Endometrial microvascular endothelial cells (primary cell): Measurements from ENCODE around the gene GPSM3. TPM values are rescaled to one million over a fixed set of nuclear protein-coding genes. Genes with fewer than 3 reads are reported as not detected.

Source experiments
- in situ Hi-C: cut with HindIII; loops from 2 replicates; pipeline ENCODE4 v1.10.0; 2017; ENCODE audit warnings: low sequenced_read_pairs, low pct_unique_long_range_greater_than_20kb; ENCODE audit errors: inconsistent ontology term
- total RNA-seq: library from RNA; depleted of rRNA; stranded (reverse); fragments of >200 nt; gene quantifications from one replicate; pipeline ENCODE4 v1.2.3, GENCODE V29; 2015; ENCODE audit errors: inconsistent ontology term

The GPSM3 gene
- total RNA-seq, 1 donor from 2014 or later = 31.0 TPM

GRCh38 chr6:32177183-32177787, 15.2 kb downstream of the GPSM3 start:
- in situ Hi-C loops = no loop called here

- in situ Hi-C loops = no loop called here
Observed at GRCh38 chr6:32176476-32177182, 15.8 kb downstream of the GPSM3 start.

- in situ Hi-C loops = no loop called here
Observed at GRCh38 chr6:32175711-32176475, 16.6 kb downstream of the GPSM3 start, which contains the start of gene AGPAT1. AGPAT1 (minus strand) TSS chr6:32176084; CDS start chr6:32171496, 4,588 bp downstream.

- in situ Hi-C loops = no loop called here
Observed at GRCh38 chr6:32175322-32175710, 17.1 kb downstream of the GPSM3 start.

GRCh38 chr6:32174416-32174815, 18.0 kb downstream of the GPSM3 start:
- in situ Hi-C loops = no loop called here

- in situ Hi-C loops = no loop called here
Observed at GRCh38 chr6:32173051-32173727, 19.3 kb downstream of the GPSM3 start.

- in situ Hi-C loops = no loop called here
Observed at GRCh38 chr6:32171234-32171633, 21.2 kb downstream of the GPSM3 start.

GRCh38 chr6:32170294-32170693, 22.1 kb downstream of the GPSM3 start:
- in situ Hi-C loops = no loop called here

GRCh38 chr6:32168807-32169591, 23.4 kb downstream of the GPSM3 start:
- in situ Hi-C loops = no loop called here

- in situ Hi-C loops = no loop called here
Observed at GRCh38 chr6:32168350-32168749, 24.1 kb downstream of the GPSM3 start.

GRCh38 chr6:32167761-32168262, 24.6 kb downstream of the GPSM3 start:
- in situ Hi-C loops = no loop called here

GRCh38 chr6:32167154-32167760, 25.2 kb downstream of the GPSM3 start:
- in situ Hi-C loops = no loop called here

GRCh38 chr6:32166411-32167061, 25.9 kb downstream of the GPSM3 start:
- in situ Hi-C loops = no loop called here

GRCh38 chr6:32164295-32164694, 28.1 kb downstream of the GPSM3 start, which contains the start of gene EGFL8:
EGFL8 (plus strand) TSS chr6:32164595; CDS start chr6:32166166, 1,571 bp downstream.
- in situ Hi-C loops = no loop called here

GRCh38 chr6:32163559-32164258, 28.7 kb downstream of the GPSM3 start:
- in situ Hi-C loops = no loop called here

- in situ Hi-C loops = no loop called here
Observed at GRCh38 chr6:32158052-32158451, 34.4 kb downstream of the GPSM3 start.

- in situ Hi-C loops = no loop called here
Observed at GRCh38 chr6:32156891-32157290, 35.6 kb downstream of the GPSM3 start.
